CD4-positive, alpha-beta memory T cell (primary cell): ENCODE results near the gene PTPRG. TPM values are rescaled to one million over a fixed set of nuclear protein-coding genes. Genes with fewer than 3 reads are reported as not detected.

Experiments used
- CTCF ChIA-PET: fragments of 350-600 bp; sonication (Branson Sonifier 250); formaldehyde crosslinking; loops from one replicate; lab custom pipeline; 2021; ENCODE audit warnings: inconsistent platforms; ENCODE audit not compliant: partially characterized antibody; lab: Charles Lee
- POLR2A ChIA-PET: fragments of 350-600 bp; sonication (Branson Sonifier 250); formaldehyde crosslinking; loops from one replicate; lab custom pipeline; 2021; ENCODE audit not compliant: partially characterized antibody; lab: Charles Lee
- DNase-seq, 5 donors: peaks; one replicate each; pipeline versions ENCODE4 v3.0.0 to v3.0.0-alpha.2; 2020 to 2022; ENCODE audit warnings: mixed read lengths in 1 of 5
- H3K27ac ChIP-seq: one replicate; pipeline ENCODE4 v1.7.0; 2013; ENCODE audit warnings: low read depth, low read length
- H3K27me3 ChIP-seq: 2 replicates; pipeline ENCODE4 v1.7.0; 2013; ENCODE audit warnings: mild to moderate bottlenecking, low read length, moderate library complexity; ENCODE audit not compliant: insufficient read depth
- H3K36me3 ChIP-seq: 2 replicates; pipeline ENCODE4 v1.7.0; 2013; ENCODE audit warnings: mild to moderate bottlenecking, low read length, moderate library complexity; ENCODE audit not compliant: insufficient read depth
- H3K4me1 ChIP-seq: 2 replicates; pipeline ENCODE4 v1.7.0; 2013; ENCODE audit warnings: mild to moderate bottlenecking, low read length, moderate library complexity; ENCODE audit not compliant: insufficient read depth
- H3K4me3 ChIP-seq, 2 donors: one replicate each; pipeline ENCODE4 v1.7.0; 2013; ENCODE audit warnings: low read length in 2 of 2, mild to moderate bottlenecking in 1 of 2
- H3K9me3 ChIP-seq, 2 donors: one replicate each; pipeline ENCODE4 v1.7.0; 2013; ENCODE audit warnings: low read length in 2 of 2, control low read depth in 1 of 2; ENCODE audit not compliant: control insufficient read depth in 1 of 2
- H3K27ac Mint-ChIP-seq, 7 donors: one replicate each; pipeline ENCODE4 v1.8.0; 2020 to 2021; ENCODE audit warnings: mixed read lengths in 7 of 7, mild to moderate bottlenecking in 6 of 7, inconsistent platforms in 3 of 7, moderate library complexity in 3 of 7
- H3K27me3 Mint-ChIP-seq, 2 donors: one replicate each; pipeline ENCODE4 v1.8.0; 2020 to 2021; ENCODE audit warnings: mixed read lengths in 2 of 2
- H3K36me3 Mint-ChIP-seq, 2 donors: one replicate each; pipeline ENCODE4 v1.8.0; 2020 to 2021; ENCODE audit warnings: mixed read lengths in 2 of 2, inconsistent platforms in 1 of 2, mild to moderate bottlenecking in 1 of 2
- H3K4me1 Mint-ChIP-seq, 4 donors: one replicate each; pipeline ENCODE4 v1.8.0; 2020 to 2021; ENCODE audit warnings: mixed read lengths in 4 of 4, mild to moderate bottlenecking in 1 of 4
- H3K4me3 Mint-ChIP-seq, 8 donors: one replicate each; pipeline ENCODE4 v1.8.0; 2020 to 2021; ENCODE audit warnings: mixed read lengths in 8 of 8, mild to moderate bottlenecking in 7 of 8, moderate library complexity in 6 of 8, inconsistent platforms in 3 of 8
- H3K9me3 Mint-ChIP-seq, 8 donors: one replicate each; pipeline ENCODE4 v1.8.0; 2020 to 2021; ENCODE audit warnings: mixed read lengths in 8 of 8, mild to moderate bottlenecking in 5 of 8, inconsistent platforms in 3 of 8, moderate library complexity in 1 of 8
- intact Hi-C: fragments of 100-400 bp; cut with micrococcal nuclease; formaldehyde crosslinking; loops from one replicate; pipeline ENCODE4 v1.15.1; 2023
- polyA plus RNA-seq, 2 donors: library from polyadenylated mRNA; unstranded; fragments of 300-500 nt; fragmentation: Illumina TruSeq; gene quantifications; one replicate each; pipeline ENCODE4 v1.2.3, GENCODE V29; 2021
- total RNA-seq, 2 experiments: library from RNA; stranded (reverse); gene quantifications; one replicate each; pipeline ENCODE4 v1.2.3, GENCODE V29; 2021

The PTPRG gene
- total and polyA plus RNA-seq, 4 experiments from 2014 or later: not detected

- no peaks in the 10 kb centered on the region for H3K36me3 Mint-ChIP-seq
- no peaks in the 10 kb centered on the region for H3K9me3 ChIP-seq
- H3K27me3 ChIP-seq: no peaks in the 10 kb centered on the region
- ChIA-PET CTCF (no interaction called here), POLR2A (no interaction called here)
- H3K36me3 ChIP-seq: no peaks in the 10 kb centered on the region
- no peak overlapping the region for H3K4me3 ChIP-seq
- H3K9me3 Mint-ChIP-seq: peaks cover 0 to 3% (median 2%) of the 10 kb centered on the region in 8 donors
- no peak overlapping the region for H3K4me3 Mint-ChIP-seq
- H3K27ac Mint-ChIP-seq: no peak overlapping the region
- no peaks in the 10 kb centered on the region for H3K4me1 ChIP-seq
- H3K27ac ChIP-seq: no peak overlapping the region
- no peak for DNase-seq
- intact Hi-C loops: no loop called here
- H3K27me3 Mint-ChIP-seq: no peaks in the 10 kb centered on the region
- H3K4me1 Mint-ChIP-seq: no peaks in the 10 kb centered on the region
Observed at GRCh38 chr3:61679026-61679425, 117.7 kb downstream of the PTPRG start.

DNA sequence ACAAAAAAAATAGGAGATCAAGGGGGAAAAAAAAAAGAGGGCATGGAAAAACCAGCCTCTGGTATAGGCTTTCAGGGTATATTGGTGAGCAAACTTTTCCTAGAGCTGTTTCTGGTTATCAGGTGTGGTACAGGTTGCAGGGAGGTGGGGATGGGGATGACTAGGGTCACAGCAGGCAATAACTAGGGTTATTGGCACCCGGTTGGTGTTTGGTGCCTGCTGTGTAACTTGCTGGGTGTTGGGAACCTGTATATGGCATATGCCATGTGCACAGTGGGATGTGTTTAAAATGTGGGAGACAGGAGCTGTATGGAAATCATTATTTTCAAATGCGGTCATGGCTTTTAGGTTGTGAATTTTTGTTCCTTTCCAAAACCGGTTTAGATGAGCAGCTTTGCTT is 119.2 kb downstream of the PTPRG start:
- Histone ChIP-seq H3K4me3 (no peak overlapping the region), H3K27ac (no peak overlapping the region), H3K36me3 (no peaks in the 10 kb centered on the region), H3K4me1 (no peaks in the 10 kb centered on the region), H3K9me3 (no peaks in the 10 kb centered on the region), H3K27me3 (no peaks in the 10 kb centered on the region)
- no peak for DNase-seq
- CTCF ChIA-PET: no interaction called here
- intact Hi-C loops: no loop called here
- Mint-ChIP-seq H3K4me3 (no peak overlapping the region), H3K27ac (no peak overlapping the region), H3K36me3 (no peaks in the 10 kb centered on the region), H3K4me1 (no peaks in the 10 kb centered on the region), H3K27me3 (no peaks in the 10 kb centered on the region), H3K9me3 (peaks cover 0 to 4% (median under 1%) of the 10 kb centered on the region in 8 donors)
- POLR2A ChIA-PET: no interaction called here

DNA sequence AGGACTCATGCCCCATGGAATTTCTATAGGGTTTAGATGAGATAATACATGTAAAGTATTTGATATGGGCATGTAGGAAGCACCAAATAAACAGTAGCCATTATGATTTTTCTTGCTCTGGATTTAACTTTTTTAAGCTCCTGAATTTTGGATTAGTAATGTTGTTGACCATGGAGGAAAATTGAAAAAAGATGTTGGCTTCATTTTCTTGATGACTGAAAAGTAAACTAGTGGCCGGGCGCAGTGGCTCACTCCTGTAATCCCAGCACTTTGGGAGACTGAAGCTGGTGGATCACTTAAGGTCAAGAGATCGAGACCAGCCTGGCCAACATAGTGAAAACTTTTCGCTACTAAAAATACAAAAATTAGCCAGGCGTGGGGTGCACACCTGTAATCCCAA is 120.3 kb downstream of the PTPRG start:
- no peaks in the 10 kb centered on the region for H3K4me1 ChIP-seq
- H3K27ac Mint-ChIP-seq: no peak overlapping the region
- H3K9me3 Mint-ChIP-seq: peaks cover 0 to 3% (median under 1%) of the 10 kb centered on the region in 8 donors
- H3K4me1 Mint-ChIP-seq: no peaks in the 10 kb centered on the region
- intact Hi-C loops: no loop called here
- no peaks in the 10 kb centered on the region for H3K27me3 ChIP-seq
- no peak overlapping the region for H3K27ac ChIP-seq
- DNase-seq: no peak
- no peaks in the 10 kb centered on the region for H3K36me3 Mint-ChIP-seq
- no peaks in the 10 kb centered on the region for H3K27me3 Mint-ChIP-seq
- H3K4me3 ChIP-seq: no peak overlapping the region
- no peaks in the 10 kb centered on the region for H3K36me3 ChIP-seq
- CTCF ChIA-PET: no interaction called here
- H3K9me3 ChIP-seq: no peaks in the 10 kb centered on the region
- no peak overlapping the region for H3K4me3 Mint-ChIP-seq
- POLR2A ChIA-PET: no interaction called here

- ChIA-PET CTCF (no interaction called here), POLR2A (no interaction called here)
- H3K36me3 Mint-ChIP-seq: no peaks in the 10 kb centered on the region
- H3K9me3 Mint-ChIP-seq: peaks cover 0 to 3% (median 0%) of the 10 kb centered on the region in 8 donors
- H3K4me3 Mint-ChIP-seq: no peak overlapping the region
- no peak overlapping the region for H3K27ac ChIP-seq
- no peaks in the 10 kb centered on the region for H3K4me1 Mint-ChIP-seq
- H3K4me1 ChIP-seq: no peaks in the 10 kb centered on the region
- H3K4me3 ChIP-seq: no peak overlapping the region
- no peaks in the 10 kb centered on the region for H3K27me3 ChIP-seq
- no peak overlapping the region for H3K27ac Mint-ChIP-seq
- no peaks in the 10 kb centered on the region for H3K27me3 Mint-ChIP-seq
- intact Hi-C loops: no loop called here
- H3K9me3 ChIP-seq: no peaks in the 10 kb centered on the region
- no peaks in the 10 kb centered on the region for H3K36me3 ChIP-seq
- no peak for DNase-seq
Observed at GRCh38 chr3:61682671-61683548, 121.5 kb downstream of the PTPRG start.

DNA sequence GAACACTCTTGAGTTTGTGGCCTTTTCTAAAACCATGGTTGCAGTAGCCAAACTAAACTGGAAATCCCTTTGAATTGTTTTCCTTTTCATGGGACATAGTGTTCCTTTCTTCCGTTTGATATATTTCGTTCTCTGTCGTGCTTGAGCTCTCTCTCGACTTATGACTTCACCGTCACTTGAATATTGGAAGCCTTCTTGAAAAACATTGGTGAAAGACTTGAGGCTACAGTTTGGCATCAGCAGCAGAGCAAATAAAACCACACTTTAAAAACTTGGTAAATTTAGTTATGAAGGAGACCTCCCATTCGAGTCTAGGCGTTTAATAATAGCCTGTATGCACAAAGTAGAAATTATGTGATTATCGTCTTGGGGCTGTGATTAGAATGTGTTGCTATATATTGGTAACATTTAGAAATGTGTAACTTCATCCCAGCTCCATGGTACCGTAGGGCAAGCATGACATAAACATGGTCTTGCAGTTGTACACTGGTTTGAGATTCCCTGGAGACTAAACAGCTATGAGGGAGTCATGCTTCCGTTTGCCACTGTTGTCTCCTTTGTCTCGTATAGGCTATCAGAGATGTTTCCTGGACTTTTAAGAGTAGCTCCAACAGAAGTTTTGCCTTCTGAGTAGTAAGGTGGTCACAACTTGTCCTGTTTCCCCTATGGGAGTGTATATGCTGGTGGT is 122.3 kb downstream of the PTPRG start:
- Mint-ChIP-seq H3K36me3 (no peaks in the 10 kb centered on the region), H3K27ac (no peak overlapping the region), H3K9me3 (peaks cover 0 to 3% (median 0%) of the 10 kb centered on the region in 8 donors), H3K4me3 (no peak overlapping the region), H3K4me1 (no peaks in the 10 kb centered on the region), H3K27me3 (no peaks in the 10 kb centered on the region)
- Histone ChIP-seq H3K9me3 (no peaks in the 10 kb centered on the region), H3K4me1 (no peaks in the 10 kb centered on the region), H3K36me3 (no peaks in the 10 kb centered on the region), H3K4me3 (no peak overlapping the region), H3K27me3 (no peaks in the 10 kb centered on the region), H3K27ac (no peak overlapping the region)
- POLR2A ChIA-PET: no interaction called here
- no peak for DNase-seq
- intact Hi-C loops: no loop called here
- CTCF ChIA-PET: no interaction called here

GRCh38 chr3:61684386-61684785 is 123.0 kb downstream of the PTPRG start:
- intact Hi-C loops: no loop called here
- Histone ChIP-seq H3K27me3 (no peaks in the 10 kb centered on the region), H3K36me3 (no peaks in the 10 kb centered on the region), H3K9me3 (no peaks in the 10 kb centered on the region), H3K27ac (no peak overlapping the region), H3K4me1 (no peaks in the 10 kb centered on the region), H3K4me3 (no peak overlapping the region)
- Mint-ChIP-seq H3K4me1 (no peaks in the 10 kb centered on the region), H3K4me3 (no peak overlapping the region), H3K9me3 (peaks cover 0 to 3% (median 0%) of the 10 kb centered on the region in 8 donors), H3K36me3 (no peaks in the 10 kb centered on the region), H3K27ac (no peak overlapping the region), H3K27me3 (no peaks in the 10 kb centered on the region)
- ChIA-PET POLR2A (no interaction called here), CTCF (no interaction called here)
- no peak for DNase-seq

DNA sequence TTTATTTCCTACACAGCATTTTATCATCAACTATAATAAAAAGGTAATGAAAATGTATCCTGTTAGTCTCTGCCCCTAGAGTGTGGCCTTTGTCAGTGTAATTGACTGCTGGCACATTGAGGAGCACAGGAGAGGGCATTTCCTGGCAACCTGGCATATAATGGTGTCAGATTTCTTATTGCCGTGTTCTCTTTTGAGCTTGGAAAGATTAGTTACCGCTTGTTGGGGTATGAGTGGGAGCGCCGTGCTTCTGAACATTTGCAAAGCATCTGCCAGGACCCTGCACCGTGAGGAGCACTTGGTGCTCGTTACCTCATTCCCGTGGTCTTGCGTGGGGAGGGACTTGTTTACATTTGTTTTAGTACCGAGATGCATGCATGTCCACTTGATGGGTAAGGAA is 124.4 kb downstream of the PTPRG start:
- intact Hi-C loops: no loop called here
- no peak for DNase-seq
- Mint-ChIP-seq H3K36me3 (no peaks in the 10 kb centered on the region), H3K9me3 (peaks cover 0 to 3% (median 0%) of the 10 kb centered on the region in 8 donors), H3K27me3 (no peaks in the 10 kb centered on the region), H3K27ac (peak overlapping the region in 1 of 7 donors; percentile 3), H3K4me1 (no peaks in the 10 kb centered on the region), H3K4me3 (no peak overlapping the region)
- ChIA-PET CTCF (no interaction called here), POLR2A (no interaction called here)
- H3K27ac ChIP-seq: no peak overlapping the region
- H3K36me3 ChIP-seq: no peaks in the 10 kb centered on the region
- no peak overlapping the region for H3K4me3 ChIP-seq
- H3K27me3 ChIP-seq: no peaks in the 10 kb centered on the region
- no peaks in the 10 kb centered on the region for H3K9me3 ChIP-seq
- H3K4me1 ChIP-seq: no peaks in the 10 kb centered on the region
